K562 (cell line): ENCODE results near the gene BAD. TPM values are rescaled to one million over a fixed set of nuclear protein-coding genes. Genes with fewer than 3 reads are reported as not detected.
A peak's percentile ranks its signal among the peaks of the same experiment; 100 is the strongest.

ENCODE experiments used
- ATAC-seq: fragments of 200-7000 bp; cut with Tn5 transposase; 3 replicates; pipeline ENCODE4 v1.9.1; 2020; ENCODE audit warnings: moderate library complexity
- BruUV-seq: library from RNA; stranded (reverse); fragments of 400-500 nt; replicated peaks from 2 replicates; lab custom pipeline; 2021; lab: Mats Ljungman, UMichigan
- CTCF ChIA-PET: fragments of 300-600 bp; formaldehyde crosslinking; extraction: SDS; loops from one replicate; lab custom pipeline; 2021; ENCODE audit warnings: low intra/inter-chr PET ratio; lab: Yijun Ruan, JAX
- POLR2A ChIA-PET: fragments of 300-600, 350-650 bp; sonication (Branson Sonifier 250); formaldehyde crosslinking; extraction: SDS; loops from one replicate; lab custom pipeline; 2021; ENCODE audit warnings: antibody characterized with exemption, inconsistent platforms; lab: Yijun Ruan, JAX
- DNase-seq, 4 experiments: peaks; one replicate each; pipeline versions ENCODE4 v3.0.0 to v3.0.0-alpha.2; 2011 to 2018; ENCODE audit warnings: low spot score in 3 of 4, mixed read lengths in 3 of 4; ENCODE audit errors: extremely low read depth in 1 of 4
- FAIRE-seq: peaks from 2 replicates; lab custom pipeline; 2011; peaks lifted over from hg19 to GRCh38; lab: Jason Lieb, UNC
- H2AFZ ChIP-seq: 2 replicates; pipeline ENCODE4 v1.6.0; 2011; ENCODE audit warnings: low read depth, low read length, control low read depth, inconsistent platforms
- H3K27ac ChIP-seq: fragments of 200-600 bp; 3 replicates; pipeline ENCODE4 v1.8.0; 2011; ENCODE audit warnings: low read depth, mild to moderate bottlenecking, control low read depth, inconsistent platforms, low read length, moderate library complexity, mixed read lengths; ENCODE audit errors: extremely low read depth
- H3K27me3 ChIP-seq, 2 experiments: fragments of 300-600 bp in 1 of 2; 2 replicates in 1 of 2; 3 replicates in 1 of 2; pipeline versions ENCODE4 v1.6.0 to v1.8.0; 2011; ENCODE audit warnings: inconsistent platforms in 2 of 2, low read length in 2 of 2, mild to moderate bottlenecking in 1 of 2, mixed read lengths in 1 of 2, moderate library complexity in 1 of 2; ENCODE audit not compliant: control insufficient read depth in 2 of 2, insufficient read depth in 2 of 2
- H3K36me3 ChIP-seq: fragments of 300-600 bp; 3 replicates; pipeline ENCODE4 v1.8.0; 2011; ENCODE audit warnings: mild to moderate bottlenecking, low read length, inconsistent platforms; ENCODE audit not compliant: control insufficient read depth, insufficient read depth
- H3K4me1 ChIP-seq, 2 experiments: fragments of 200-600 bp in 1 of 2; replicated peaks in 1 of 2; 2 replicates in 1 of 2; 3 replicates in 1 of 2; pipeline versions ENCODE4 v1.5.1 to v1.8.0; 2011; ENCODE audit warnings: inconsistent platforms in 2 of 2, low read length in 2 of 2, mild to moderate bottlenecking in 1 of 2, mixed read lengths in 1 of 2, moderate library complexity in 1 of 2; ENCODE audit not compliant: control insufficient read depth in 2 of 2, insufficient read depth in 2 of 2
- H3K4me2 ChIP-seq: 2 replicates; pipeline ENCODE4 v1.6.1; 2011; ENCODE audit warnings: low read length, control low read depth, inconsistent platforms, mixed read lengths; ENCODE audit not compliant: insufficient read depth
- H3K4me3 ChIP-seq: fragments of 200-600 bp; sonication (generic), shearing (Covaris generic); 2 replicates; pipeline ENCODE4 v1.5.1; 2016; ENCODE audit warnings: control low read depth, inconsistent platforms
- H3K79me2 ChIP-seq: fragments of 200-600 bp; 3 replicates; pipeline ENCODE4 v1.8.0; 2011; ENCODE audit warnings: low read length, inconsistent platforms; ENCODE audit not compliant: control insufficient read depth, insufficient read depth
- H3K9ac ChIP-seq, 2 experiments: 2 replicates each; pipeline versions ENCODE4 v1.6.0 to v1.6.1; 2011; ENCODE audit warnings: low read depth in 2 of 2, low read length in 2 of 2, control low read depth in 1 of 2, inconsistent platforms in 1 of 2, mild to moderate bottlenecking in 1 of 2, mixed read lengths in 1 of 2; ENCODE audit not compliant: insufficient read depth in 1 of 2
- H3K9me1 ChIP-seq: one replicate; pipeline ENCODE4 v1.6.0; 2011; ENCODE audit warnings: inconsistent platforms, mild to moderate bottlenecking, low read length, moderate library complexity; ENCODE audit not compliant: control insufficient read depth, insufficient read depth
- H3K9me3 ChIP-seq: replicated peaks from 2 replicates; pipeline ENCODE4 v1.5.1; 2011; ENCODE audit warnings: low read depth, low read length, inconsistent platforms; ENCODE audit not compliant: control insufficient read depth, insufficient read depth
- H4K20me1 ChIP-seq: replicated peaks from 2 replicates; pipeline ENCODE4 v1.6.1; 2011; ENCODE audit warnings: low read length, inconsistent platforms, mixed read lengths; ENCODE audit not compliant: control insufficient read depth, insufficient read depth
- CBFA2T3 ChIP-seq: fragments of 450-650 bp; IDR thresholded peaks from 2 replicates; pipeline ENCODE4 v1.6.1; 2017
- CREB1 ChIP-seq, 2 experiments: sonication (generic) in 1 of 2; formaldehyde crosslinking in 1 of 2; IDR thresholded peaks; 2 replicates each; pipeline versions ENCODE4 v1.6.1 to v1.8.0; 2012 to 2022; ENCODE audit warnings: inconsistent platforms in 1 of 2, mild to moderate bottlenecking in 1 of 2, missing genetic modification reagents in 1 of 2, moderate library complexity in 1 of 2
- CREM ChIP-seq: IDR thresholded peaks from 2 replicates; pipeline ENCODE4 v1.6.1; 2014; ENCODE audit warnings: antibody characterized with exemption, low read depth
- DPF2 ChIP-seq: fragments of 450-650 bp; IDR thresholded peaks from 2 replicates; pipeline ENCODE4 v1.6.1; 2016
- E2F6 ChIP-seq, 2 experiments: IDR thresholded peaks; 2 replicates each; pipeline ENCODE4 v1.6.1; 2011; ENCODE audit warnings: borderline replicate concordance in 1 of 2, control low read depth in 1 of 2, low read depth in 1 of 2, low read length in 1 of 2, mild to moderate bottlenecking in 1 of 2, mixed read lengths in 1 of 2, moderate library complexity in 1 of 2; ENCODE audit not compliant: insufficient read depth in 1 of 2, insufficient read length in 1 of 2, poor library complexity in 1 of 2, severe bottlenecking in 1 of 2; ENCODE audit errors: extremely low read depth in 1 of 2
- ILF3 ChIP-seq: fragments of 450-650 bp; IDR thresholded peaks from 2 replicates; pipeline ENCODE4 v1.6.1; 2018; ENCODE audit warnings: antibody characterized with exemption, mild to moderate bottlenecking, moderate library complexity, borderline replicate concordance
- KDM1A ChIP-seq, 2 experiments: fragments of 450-650 bp; IDR thresholded peaks; 2 replicates each; pipeline ENCODE4 v1.6.1; 2016; ENCODE audit warnings: mild to moderate bottlenecking in 2 of 2
- MEIS2 ChIP-seq: fragments of 450-650 bp; IDR thresholded peaks from 2 replicates; pipeline ENCODE4 v1.6.1; 2014; ENCODE audit warnings: mild to moderate bottlenecking; ENCODE audit not compliant: partially characterized antibody
- RB1 ChIP-seq: fragments of 450-650 bp; IDR thresholded peaks from 2 replicates; pipeline ENCODE4 v1.6.1; 2017; ENCODE audit warnings: low read depth, mild to moderate bottlenecking
- SAP30 ChIP-seq: fragments of 200-600 bp; sonication (generic); IDR thresholded peaks from 2 replicates; pipeline ENCODE4 v1.6.1; 2012; ENCODE audit warnings: borderline replicate concordance, low read depth, mild to moderate bottlenecking, moderate library complexity, low read length, control low read depth, inconsistent platforms; ENCODE audit not compliant: insufficient read depth, poor library complexity, severe bottlenecking
- SMAD4 ChIP-seq: fragments of 250-450 bp; sonication (Bioruptor Pico); conservative IDR thresholded peaks from 2 replicates; pipeline ENCODE4 v1.8.0; 2021; ENCODE audit warnings: inconsistent platforms, mild to moderate bottlenecking, moderate library complexity
- SMARCE1 ChIP-seq: fragments of 450-650 bp; IDR thresholded peaks from 2 replicates; pipeline ENCODE4 v1.7.1; 2016; ENCODE audit warnings: mild to moderate bottlenecking
- ZBTB17 ChIP-seq: fragments of 450-650 bp; formaldehyde crosslinking; IDR thresholded peaks from 2 replicates; pipeline ENCODE4 v1.4.0; 2020; ENCODE audit warnings: mild to moderate bottlenecking
- ZBTB43 ChIP-seq: sonication (generic); formaldehyde crosslinking; IDR thresholded peaks from 2 replicates; pipeline ENCODE4 v1.8.0; 2023; ENCODE audit warnings: mild to moderate bottlenecking, missing genetic modification reagents
- ZKSCAN3 ChIP-seq: fragments of 250-450 bp; sonication (Bioruptor Pico); IDR thresholded peaks from 2 replicates; pipeline ENCODE4 v1.4.0; 2020
- ZNF551 ChIP-seq: fragments of 250-450 bp; sonication (Bioruptor Pico); IDR thresholded peaks from 2 replicates; pipeline ENCODE4 v1.5.0; 2021; ENCODE audit warnings: mild to moderate bottlenecking, moderate library complexity
- ZNF586 ChIP-seq: fragments of 450-650 bp; formaldehyde crosslinking; conservative IDR thresholded peaks from 2 replicates; pipeline ENCODE4 v1.4.0; 2020; ENCODE audit warnings: mild to moderate bottlenecking, moderate library complexity
- ZNF766 ChIP-seq: fragments of 200-800 bp; sonication (Bioruptor generic); conservative IDR thresholded peaks from 2 replicates; pipeline ENCODE4 v1.6.1; 2016; ENCODE audit warnings: missing genetic modification characterization, missing compliant biosample characterization
- WGBS: fragments of 100-300 bp; shearing (Covaris generic); methylation state at CpG from one replicate; pipeline ENCODE4 v1.1.6; 2016; ENCODE audit warnings: low coverage, mixed read lengths; ENCODE audit not compliant: insufficient coverage; ENCODE audit errors: missing lambda C conversion rate; 5-methylcytosine and 5-hydroxymethylcytosine counted together
- in situ Hi-C: fragments of 300-500 bp; cut with MboI; formaldehyde crosslinking; loops from 4 replicates; pipeline ENCODE4 v1.15.0; 2018; ENCODE audit warnings: inconsistent platforms, mixed read lengths
- intact Hi-C: fragments of 100-400 bp; cut with micrococcal nuclease; formaldehyde crosslinking; loops from 2 replicates; pipeline ENCODE4 v1.14.2; 2022
- polyA plus RNA-seq, 8 experiments: library from polyadenylated mRNA; depleted of rRNA in 4 of 8; stranded (reverse) in 5 of 8; unstranded in 3 of 8; fragments of >200 nt; fragmentation: Nextera tagmentation in 2 of 8; fragmentation: Illumina TruSeq in 1 of 8; extraction: Ambion mirVana in 2 of 8; extraction: Trizol in 1 of 8; gene quantifications; 2 replicates each; pipeline versions ENCODE4 v1.2.1 to v1.2.3, GENCODE V29; 2011 to 2014; ENCODE audit warnings: inconsistent platforms in 1 of 8, missing spikeins in 1 of 8
- total RNA-seq, 7 experiments: library from RNA; depleted of rRNA in 6 of 7; stranded (reverse); fragments of >200 nt in 6 of 7; fragmentation: Illumina TruSeq in 2 of 7; extraction: Trizol in 2 of 7; gene quantifications; 2 replicates each; pipeline versions ENCODE4 v1.2.1 to v1.2.3, GENCODE V29; 2011 to 2021; ENCODE audit warnings: low replicate concordance in 1 of 7

BAD gene
- total and polyA plus RNA-seq, 9 of the 15 experiments (the other 6 are each of a cell fraction or from before 2014, with no cell fraction given): 0.61 to 45.6 (median 11.8) TPM

GRCh38 chr11:64333556-64333955 lies 49.1 kb upstream of the BAD start (continued):
- TF ChIP-seq ZNF551 (CRISPR knock-in tag) (no peak), CBFA2T3 (peak; percentile 83), ZNF586 (CRISPR knock-in tag) (no peak), SMARCE1 (peak; percentile 24; the same call in 1 of the 2 replicates), MEIS2 (peak; percentile 32), KDM1A (IDR thresholded peaks at IDR 0.05) (peak in 1 of 2 experiments; percentile 68; a peak in 1 of 4 replicates)

- FAIRE-seq: peak; percentile 87
- DNase-seq: peak; percentile 72 to 91 (median 74)
- in situ Hi-C loops (no loop called here), intact Hi-C loops (loop anchor here (1.0 kb wide), 1 partner anchor 14 kb away; the partner anchor contains the start of gene TRMT112)
- WGBS: 26% methylated on average over 19 of the region's 20 CpGs
- no peaks in the 10 kb centered on the region for H3K79me2 ChIP-seq
- H3K9me1 ChIP-seq: no peaks in the 10 kb centered on the region
- H3K27me3 ChIP-seq: no peaks in the 10 kb centered on the region
- peak; percentile 77 for ATAC-seq
- no peaks in the 10 kb centered on the region; the same call in 2 of the 3 replicates for H3K36me3 ChIP-seq
- ChIA-PET POLR2A (interaction anchor here (0.6 to 1.8 kb wide), 13 partner anchors 9 to 334 kb away, joined by 3 to 15 read pairs (median 4); partner anchors contain the start of genes ESRRA, PRDX5 and TRMT112), CTCF (interaction anchor here (1.3 kb wide), 1 partner anchor 14 kb away, joined by 4 read pairs; the partner anchor contains the start of genes PRDX5 and TRMT112)
- H3K4me2 ChIP-seq: peak overlapping the region; percentile 72
- no TSS peak for BruUV-seq
- H3K4me1 ChIP-seq: peaks cover 32 to 48% of the 10 kb centered on the region in 2 experiments
- no peaks in the 10 kb centered on the region; the same call in 1 of the 2 replicates for H3K9me3 ChIP-seq
- no peaks in the 10 kb centered on the region for H4K20me1 ChIP-seq
- no peak overlapping the region for H3K4me3 ChIP-seq
- peak overlapping the region; percentile 79 for H3K27ac ChIP-seq
- peak overlapping the region; percentile 100 for H2AFZ ChIP-seq
- peak overlapping the region; percentile 67 to 89 for H3K9ac ChIP-seq
- TF ChIP-seq ZBTB17 (CRISPR knock-in tag): peak; percentile 59; the same call in 1 of the 2 replicates
- peak; percentile 53; the same call in 1 of the 2 replicates for TF ChIP-seq ZBTB43 (CRISPR knock-in tag)
- 0 out of 2 replicates have a peak, but pooled peaks have one; percentile 35 for TF ChIP-seq ZNF766 (CRISPR knock-in tag)
- peak; percentile 96 for TF ChIP-seq DPF2
- TF ChIP-seq CREM: peak; percentile 69
- TF ChIP-seq E2F6 (IDR thresholded peaks at IDR 0.05; ENCODE audit: borderline replicate concordance in 1 of 2, extremely low read depth in 1 of 2, insufficient read depth in 1 of 2, insufficient read length in 1 of 2, low read depth in 1 of 2, low read length in 1 of 2, poor library complexity in 1 of 2, severe bottlenecking in 1 of 2): peak in 1 of 2 experiments; percentile 30
- no peak for TF ChIP-seq ILF3
- peak; percentile 70 for TF ChIP-seq SMAD4 (CRISPR knock-in tag)
- TF ChIP-seq RB1: peak; percentile 41; the same call in 1 of the 2 replicates
- TF ChIP-seq ZKSCAN3 (CRISPR knock-in tag): no peak
- TF ChIP-seq SAP30: no peak
- TF ChIP-seq CREB1 (IDR thresholded peaks at IDR 0.05): 0 out of 2 replicates have a peak, but pooled peaks have one; percentile 22
- TF ChIP-seq CREB1 (CRISPR knock-in tag; IDR thresholded peaks at IDR 0.05): no peak
Observed at GRCh38 chr11:64331569-64332371, 47.3 kb upstream of the BAD start.
